A204.1 (cell line): ENCODE measurements around the gene RPS6KL1.

Experiments
- FAIRE-seq: peaks from 2 replicates; lab custom pipeline; 2012; peaks lifted over from hg19 to GRCh38; lab: Jason Lieb, UNC

Gene RPS6KL1

DNA sequence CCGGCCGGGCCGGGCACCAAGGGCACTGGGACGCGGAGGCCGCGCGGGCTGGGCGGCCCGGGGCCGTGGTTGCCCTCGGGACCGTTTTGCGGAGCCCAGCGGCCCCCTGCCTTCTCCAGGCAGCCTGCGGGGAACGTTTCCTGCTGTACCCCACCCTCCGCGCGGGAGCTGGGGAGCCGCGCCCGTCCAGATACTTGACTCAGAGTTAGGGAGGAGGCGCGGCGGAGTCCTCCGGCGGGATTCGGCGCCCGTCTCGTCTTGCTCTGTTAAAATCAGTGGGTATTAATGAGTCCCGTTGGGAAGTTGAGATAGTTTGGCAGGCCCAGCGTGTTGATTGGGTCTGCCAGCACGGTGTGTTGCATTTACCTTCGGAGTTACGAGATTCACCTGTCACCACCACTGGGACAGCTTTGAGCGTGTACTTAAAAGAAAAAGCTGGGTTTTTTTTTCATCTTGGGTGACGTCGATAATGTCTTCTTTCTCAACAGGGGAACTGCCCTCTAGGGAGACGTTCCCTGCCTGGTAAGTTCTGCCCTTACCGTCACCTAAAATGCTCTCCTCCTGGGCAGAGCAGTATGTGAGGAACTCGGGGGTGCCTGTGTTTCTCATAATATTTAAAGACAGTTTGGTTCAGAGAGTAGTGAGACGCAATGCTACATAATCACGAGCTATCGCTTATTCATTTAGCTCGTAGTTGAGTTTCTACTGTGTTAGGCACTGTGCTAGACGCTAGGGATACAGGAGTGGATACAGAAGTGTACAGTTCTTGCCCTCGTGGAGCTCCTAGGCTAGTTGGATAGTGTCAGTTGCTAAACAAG is 40.7 kb downstream of the RPS6KL1 start:
- no peak for FAIRE-seq

DNA sequence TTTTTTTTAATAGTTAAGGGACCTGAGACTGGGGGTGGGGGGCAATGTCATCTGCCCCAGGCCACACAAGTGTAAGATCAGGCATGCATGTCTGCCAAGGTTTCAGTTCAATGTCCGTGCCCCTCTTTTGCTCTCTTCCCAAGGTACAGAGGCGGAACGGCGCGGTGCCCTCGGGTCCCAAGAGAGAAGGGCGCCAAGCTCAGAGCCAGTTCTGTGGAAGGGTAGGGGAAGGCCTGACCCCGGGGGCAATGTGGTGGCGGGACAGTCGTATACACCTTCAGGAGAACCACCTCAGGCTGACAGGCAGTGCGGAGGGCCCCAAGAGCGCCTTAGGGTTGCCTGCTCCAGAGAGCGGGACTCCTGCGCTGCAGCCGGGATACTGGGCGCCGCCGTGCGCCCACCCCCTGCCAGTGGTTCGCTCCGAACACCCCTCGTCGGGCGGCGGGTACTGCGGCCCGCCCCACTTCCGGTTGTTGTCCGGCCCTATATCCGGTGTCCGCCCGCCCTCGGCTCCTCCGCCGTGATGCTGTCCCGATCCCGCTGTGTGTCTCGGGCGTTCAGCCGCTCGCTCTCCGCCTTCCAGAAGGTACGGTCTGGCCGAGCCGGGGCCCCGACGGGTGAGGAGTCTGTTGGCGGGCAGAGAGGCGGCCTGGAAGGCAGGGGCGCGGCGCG is 41.5 kb downstream of the RPS6KL1 start, which contains the start of gene DLST:
DLST (plus strand) TSS at position 486 of the 672 bp plus-strand sequence; CDS start at position 524, 38 bp downstream.
- FAIRE-seq = no peak

DNA sequence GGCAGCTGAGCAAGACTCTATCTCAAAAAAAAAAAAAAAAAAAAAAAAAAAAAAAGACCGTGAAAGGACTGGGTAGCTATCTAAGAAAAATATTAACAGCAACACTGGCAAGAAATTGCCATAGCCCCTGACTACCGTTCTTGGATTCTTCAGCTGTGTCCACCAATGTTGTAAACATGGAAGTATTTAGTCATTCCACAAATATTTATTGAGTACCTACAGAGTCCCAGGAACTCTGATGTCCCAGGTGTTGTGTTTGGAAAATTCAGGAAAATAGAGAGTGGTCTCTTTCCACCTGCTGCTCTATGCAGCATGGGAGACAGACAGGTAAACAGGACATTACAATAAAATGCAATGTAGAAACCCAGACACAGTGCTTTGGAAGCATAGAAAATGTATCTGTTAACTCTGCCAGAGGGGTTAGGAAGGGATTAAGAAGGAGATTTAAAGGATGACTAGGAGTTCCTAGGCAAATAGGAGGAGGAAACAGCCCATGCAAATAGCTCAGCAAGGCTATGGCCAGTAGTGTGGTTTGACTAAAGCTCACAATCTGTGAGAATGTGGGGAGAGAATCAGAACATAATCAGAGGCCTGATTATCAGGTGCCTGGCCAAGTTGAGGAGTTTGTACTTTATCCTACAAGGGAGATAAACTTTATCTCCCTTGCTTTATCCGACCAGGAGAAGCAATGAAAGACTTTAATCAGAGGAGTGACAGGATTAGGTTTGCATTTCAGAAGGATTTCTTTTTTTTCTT is 43.5 kb downstream of the RPS6KL1 start:
- no peak for FAIRE-seq

DNA sequence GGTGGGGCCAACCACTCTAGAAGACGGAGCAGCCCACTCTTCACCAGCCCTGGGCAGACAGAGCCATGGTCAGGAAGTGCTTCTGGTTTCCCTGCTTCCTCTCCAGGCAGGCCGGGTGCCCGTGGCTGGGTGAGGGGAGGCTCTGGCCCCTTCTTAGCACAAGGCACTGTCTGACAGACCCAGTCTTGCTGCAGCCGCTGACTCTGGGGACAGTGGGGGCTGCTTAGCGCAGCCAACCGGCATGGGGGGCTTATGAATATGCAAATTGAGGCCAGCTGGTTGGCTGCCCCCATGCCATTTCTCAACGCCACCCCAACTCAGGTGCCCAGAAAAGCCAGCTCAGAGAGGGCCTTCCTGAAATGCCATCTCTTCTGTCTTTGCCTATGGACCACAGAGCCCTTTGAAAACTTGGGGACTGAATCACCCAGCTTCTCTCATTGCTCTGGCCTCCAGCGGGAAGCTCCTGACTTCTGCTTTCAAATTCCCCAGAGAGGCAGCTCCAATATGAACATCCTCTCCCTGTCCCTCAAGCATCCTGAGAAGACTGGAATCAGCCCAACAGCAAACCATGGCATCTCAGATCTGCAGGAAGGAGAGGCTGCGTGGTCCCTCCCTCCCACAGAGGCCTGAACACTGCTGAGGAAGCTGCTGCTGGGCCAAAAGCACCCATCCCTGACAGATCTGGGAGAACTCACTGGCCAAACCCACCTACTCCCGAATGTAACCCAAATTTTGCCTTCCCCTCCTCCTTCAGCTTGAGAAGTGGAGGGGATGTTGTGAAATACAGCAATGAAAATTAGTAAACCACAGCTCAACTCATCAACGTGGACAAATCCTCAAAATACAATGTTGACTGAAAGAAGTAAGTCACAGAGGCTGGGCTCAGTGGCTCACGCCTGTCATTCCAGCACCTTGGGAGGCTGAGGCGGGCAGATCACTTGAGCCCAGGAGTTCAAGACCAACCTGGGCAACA is 46.8 kb downstream of the RPS6KL1 start, which contains the start of gene PROX2:
PROX2 (minus strand) TSS at position 205 of the 973 bp plus-strand sequence. CDS start 12,311 bp downstream, outside the sequence.
- no peak for FAIRE-seq

DNA sequence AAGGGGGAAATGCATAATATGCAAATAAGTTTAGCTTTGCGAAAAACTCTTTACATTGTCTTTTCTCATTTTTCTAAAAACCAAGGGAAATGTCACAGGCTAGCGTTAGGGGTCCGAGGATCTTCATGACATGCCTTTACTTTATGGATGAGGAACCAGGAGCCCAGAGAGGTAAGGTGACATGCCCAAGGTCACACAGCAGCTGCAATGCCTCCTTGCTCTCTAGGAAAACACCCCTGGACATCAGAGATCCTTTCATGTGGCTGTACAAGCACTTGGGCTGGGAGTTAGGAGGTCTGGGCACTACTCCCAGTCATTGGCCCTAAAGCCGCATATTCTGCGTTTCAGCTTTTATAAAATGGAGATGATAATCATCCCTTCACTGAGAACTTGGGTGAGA is 47.9 kb downstream of the RPS6KL1 start:
- no peak for FAIRE-seq

DNA sequence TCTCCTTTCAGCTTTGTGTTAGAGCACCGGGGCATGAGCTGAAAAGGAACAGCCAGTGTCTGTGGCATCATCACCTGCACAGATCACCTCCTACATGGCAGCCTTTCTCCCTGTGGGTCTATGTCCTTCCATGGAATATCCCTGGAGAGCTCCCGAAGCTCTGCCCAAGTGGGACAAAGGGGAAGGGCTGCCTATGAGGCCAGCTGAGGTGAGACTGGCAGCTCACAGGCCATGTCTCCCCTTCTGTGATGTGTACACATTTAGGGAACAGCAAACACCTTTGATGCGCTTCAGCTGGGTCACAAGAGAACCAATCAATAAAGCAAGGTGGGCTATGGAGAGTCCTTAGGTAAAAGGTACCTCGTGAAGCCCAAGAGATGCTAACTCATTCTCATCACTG is 51.2 kb downstream of the RPS6KL1 start:
- FAIRE-seq = no peak

DNA sequence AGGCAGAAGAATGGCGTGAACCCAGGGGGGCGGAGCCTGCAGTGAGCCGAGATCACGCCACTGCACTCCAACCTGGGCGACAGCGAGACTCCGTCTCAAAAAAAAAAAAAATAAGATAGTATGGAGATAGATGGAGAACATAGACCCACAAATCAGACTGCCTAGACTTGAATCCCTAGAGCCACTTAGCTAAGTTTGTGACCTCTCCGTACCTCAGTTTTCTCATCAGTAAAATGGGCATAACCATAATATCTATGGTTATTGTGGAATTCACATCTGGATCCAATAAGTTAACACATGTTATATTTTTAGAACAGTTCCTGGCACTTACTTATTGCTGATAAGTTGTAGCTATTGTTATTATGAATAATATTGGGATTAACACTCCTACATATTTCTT is 54.3 kb downstream of the RPS6KL1 start:
- FAIRE-seq = no peak

DNA sequence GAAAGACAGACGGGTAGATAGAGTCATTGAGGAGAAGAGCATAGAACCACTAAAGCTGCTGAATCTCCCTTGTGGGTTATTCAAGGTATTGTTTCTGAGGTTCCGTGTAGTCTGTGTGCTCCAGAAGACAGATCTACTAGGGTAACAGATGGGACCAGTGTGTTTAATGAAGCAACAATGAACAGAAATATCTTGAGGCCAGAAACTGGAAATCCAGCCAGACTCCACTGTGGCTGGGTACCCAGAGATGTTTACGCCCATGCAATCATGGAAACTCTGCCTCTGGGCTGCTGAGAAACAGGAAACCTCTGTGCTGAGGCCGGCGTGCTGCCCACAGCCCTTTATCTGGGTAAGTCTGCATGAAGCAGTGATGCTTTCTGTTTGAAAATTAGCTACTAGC is 55.4 kb downstream of the RPS6KL1 start:
- FAIRE-seq = no peak

DNA sequence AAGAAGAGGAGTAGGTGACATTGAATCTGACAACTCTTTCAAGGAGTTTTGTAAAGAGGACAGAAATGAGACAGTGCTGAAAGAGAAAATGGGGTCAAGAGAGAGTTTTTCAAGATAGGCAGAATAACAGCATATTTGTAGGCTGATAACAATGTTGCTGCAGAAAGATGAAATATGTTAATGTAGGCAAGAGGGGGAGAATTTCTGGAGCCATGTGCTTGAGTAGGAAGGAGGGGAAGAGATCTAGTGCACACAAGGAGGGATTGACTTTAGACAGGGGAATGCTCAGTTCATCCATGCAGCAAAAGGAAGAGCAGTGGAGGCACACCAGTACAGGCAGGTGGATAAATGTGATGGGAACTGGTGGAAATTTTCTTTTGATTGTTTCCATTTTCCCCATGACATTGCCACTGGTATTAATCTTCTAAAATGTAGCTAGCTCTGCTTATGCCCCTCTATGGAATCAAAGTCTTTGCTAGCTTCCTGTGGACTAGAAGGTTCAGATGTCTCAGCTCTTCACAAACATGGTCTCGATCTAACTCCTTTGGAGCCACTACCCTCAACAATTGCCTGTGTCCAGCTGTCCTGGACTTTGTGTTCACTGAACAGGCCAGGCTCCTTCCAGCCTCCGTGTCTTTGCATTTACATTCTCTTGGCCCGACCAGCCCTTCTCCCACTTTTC is 56.2 kb downstream of the RPS6KL1 start:
- FAIRE-seq = no peak

DNA sequence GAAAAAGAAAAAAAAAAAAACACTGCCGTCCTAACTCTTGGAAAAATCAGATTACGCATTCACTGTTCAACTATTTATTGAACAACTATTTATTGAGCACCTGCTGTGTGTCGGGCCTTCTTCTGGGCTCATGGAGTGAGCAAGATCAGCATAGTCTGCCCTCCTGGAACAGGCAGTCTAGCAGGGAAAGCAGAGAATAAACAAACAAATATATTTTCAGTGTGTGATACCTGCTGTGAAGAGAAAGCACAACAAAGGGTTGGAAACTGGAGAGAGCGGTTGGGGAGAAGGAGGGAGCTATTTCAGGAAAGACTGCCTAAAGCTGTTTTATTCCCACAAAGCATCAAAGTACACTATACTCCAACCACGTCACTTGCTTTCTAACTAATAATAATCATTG is 57.9 kb downstream of the RPS6KL1 start:
- FAIRE-seq = no peak

DNA sequence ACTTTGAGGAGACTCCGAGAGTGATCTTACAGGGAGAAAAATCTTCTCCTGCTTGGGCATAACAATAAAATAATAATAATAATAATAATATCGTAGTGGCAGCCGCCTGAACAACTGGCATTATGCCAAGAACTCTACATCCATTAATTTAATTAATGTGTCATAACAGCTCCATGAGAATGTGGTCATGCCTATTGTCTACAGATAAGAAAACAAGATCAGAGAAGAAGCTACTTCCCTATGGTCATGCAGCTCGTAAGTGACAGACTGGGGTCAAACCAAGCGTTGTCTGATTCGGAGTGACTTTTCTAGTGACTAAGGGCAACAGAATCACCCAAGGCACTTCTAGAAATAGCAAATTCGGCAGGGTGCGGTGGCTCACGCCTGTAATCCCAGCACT is 58.9 kb downstream of the RPS6KL1 start:
- no peak for FAIRE-seq

DNA sequence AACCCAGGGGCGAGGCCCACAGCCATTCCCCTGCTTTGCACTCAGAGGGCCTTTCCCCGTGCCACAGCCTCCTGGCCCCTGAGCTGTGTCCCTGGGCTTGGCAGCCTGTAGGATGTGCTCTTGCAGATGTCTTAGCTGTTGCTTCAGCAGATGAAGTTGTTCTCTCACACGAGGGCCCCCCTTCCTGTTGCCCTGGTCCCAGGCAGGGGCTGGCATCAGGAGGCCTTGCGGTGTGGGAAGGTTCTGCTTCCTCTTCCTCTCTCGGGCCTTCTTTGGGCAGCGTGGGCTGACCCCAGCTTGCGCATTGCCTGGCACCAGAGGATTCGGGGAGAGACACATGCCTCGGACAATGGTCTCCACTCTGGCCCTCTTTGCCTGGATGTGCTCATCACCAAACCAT is 59.8 kb downstream of the RPS6KL1 start:
- no peak for FAIRE-seq

DNA sequence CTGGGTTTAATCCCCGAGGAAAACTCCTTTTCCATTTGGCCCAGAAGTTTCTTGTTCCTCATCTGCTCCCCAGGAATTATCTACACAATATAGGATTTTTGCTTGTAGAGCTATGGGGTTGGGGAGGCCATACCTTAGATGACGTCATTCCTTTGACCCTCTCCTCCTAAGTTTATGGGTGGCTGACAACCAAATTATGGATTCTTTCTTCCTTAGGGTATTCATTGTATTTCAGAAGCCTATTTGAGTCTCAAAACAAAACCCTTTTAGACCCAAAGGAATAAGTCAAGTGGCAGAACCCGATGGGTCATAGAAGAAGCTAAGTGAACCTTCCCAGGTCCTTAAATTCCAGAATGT is 61.3 kb downstream of the RPS6KL1 start:
- no peak for FAIRE-seq

DNA sequence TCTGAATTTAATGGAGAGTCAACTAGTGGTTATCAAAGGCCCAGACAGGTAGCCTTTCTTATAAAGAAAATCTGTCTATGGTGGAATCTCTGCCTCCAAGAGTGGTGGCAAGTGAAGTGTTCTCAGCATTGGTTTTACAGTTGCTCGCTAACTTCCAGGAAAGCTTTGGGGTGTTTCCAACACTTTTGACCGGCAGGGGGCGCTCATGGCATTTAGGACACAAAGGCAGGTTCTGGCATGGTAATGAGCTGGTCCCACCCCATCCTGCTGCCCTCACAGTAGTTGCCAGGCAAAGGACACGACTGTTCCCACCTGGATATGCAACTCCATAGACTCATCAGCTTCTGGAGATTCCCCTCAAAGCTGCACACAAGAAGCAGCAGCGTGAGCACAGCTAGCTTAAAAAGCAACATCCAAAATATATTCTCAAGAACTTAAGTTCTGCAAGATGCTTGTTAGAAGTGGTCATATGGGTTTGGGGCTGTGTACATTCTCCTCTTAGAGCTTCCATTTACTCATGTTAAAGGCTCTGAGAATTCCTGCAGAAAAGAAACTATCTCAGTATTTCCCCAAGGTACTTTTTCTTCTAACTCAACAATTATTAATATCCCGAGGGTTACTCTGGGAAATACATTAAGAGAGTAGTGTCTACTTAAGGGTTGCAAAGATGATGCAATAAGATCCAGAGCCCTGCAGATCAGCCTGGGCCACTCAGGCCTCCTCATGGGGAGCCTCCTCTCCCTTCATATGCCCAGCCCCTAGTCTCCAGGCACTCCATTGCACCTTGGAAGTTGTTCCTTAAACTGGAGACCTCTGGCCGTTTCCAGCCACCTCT is 61.9 kb downstream of the RPS6KL1 start:
- peak; percentile 82 for FAIRE-seq

DNA sequence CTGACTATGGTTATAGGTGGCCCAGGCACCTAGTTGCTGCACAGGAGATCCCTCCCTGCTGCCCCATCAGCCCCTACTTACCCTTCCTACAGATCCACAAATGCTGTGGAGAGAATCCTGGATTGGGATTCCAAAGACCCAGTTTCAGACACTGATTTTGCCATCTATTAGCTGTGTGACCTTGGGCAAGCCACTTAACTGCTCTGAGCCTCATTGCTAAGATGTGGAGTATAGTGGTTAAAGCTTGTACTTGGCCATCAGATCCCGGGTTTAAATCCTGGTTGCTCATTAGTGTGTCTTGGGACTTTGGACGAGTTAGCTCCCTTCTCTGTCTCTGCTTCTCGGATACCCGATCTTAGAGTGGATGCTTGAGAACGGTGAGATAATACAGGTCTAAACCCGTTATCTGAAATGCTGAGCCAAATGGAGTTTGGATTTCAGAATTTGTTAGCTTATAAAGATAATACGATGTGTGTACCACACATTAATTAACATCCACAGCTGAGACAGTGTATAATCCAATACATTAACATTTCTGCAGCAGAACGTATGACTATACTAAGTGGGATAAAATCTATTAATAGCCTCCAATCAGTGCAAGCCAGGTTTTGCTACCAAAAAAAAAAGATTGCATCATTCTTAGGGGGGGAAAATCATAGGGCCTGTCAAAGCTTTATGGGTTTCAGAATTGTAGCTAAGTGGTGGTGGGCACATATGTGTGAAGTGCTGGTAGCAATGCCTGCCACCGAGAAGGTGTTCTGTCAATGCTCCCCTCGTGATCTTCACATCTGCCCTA is 63.1 kb downstream of the RPS6KL1 start:
- FAIRE-seq = no peak

DNA sequence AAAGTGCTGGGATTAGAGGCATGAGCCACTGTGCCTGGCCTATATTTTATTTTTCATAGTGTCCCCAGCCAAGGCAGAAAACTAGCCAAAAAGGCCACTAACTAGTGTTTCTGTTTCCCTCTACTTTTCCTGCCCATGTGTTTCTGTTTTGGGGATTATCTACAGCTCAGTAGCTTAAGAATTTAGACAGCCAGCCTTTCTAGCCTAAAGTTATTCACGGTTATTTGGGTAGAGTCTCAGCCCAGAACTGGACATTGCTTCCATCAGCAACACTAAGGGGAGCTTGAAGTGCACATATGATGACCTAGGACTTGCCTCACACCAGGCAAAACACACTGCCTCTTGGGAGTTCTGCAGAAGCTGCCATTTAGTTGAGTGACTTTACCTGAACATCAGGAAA is 65.0 kb downstream of the RPS6KL1 start:
- no peak for FAIRE-seq

DNA sequence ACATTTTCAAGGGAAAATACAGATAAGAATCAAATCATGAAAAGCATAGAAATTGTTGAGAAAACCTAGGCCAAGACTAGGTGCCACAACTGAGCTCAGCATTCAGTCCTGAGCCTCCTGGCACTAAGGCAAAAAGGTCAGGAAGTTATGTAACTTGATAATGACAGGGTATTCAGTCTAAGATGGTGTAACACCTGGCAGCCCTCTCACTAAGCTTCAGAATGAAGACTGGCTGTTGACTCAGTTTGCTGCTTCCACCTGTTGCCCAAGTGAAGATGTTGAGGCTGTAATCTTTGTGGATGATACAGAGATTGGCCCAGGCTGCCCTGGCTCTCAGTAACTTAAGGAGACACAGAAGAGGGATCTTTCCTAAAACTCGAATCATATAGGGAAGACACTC is 66.7 kb downstream of the RPS6KL1 start:
- no peak for FAIRE-seq

DNA sequence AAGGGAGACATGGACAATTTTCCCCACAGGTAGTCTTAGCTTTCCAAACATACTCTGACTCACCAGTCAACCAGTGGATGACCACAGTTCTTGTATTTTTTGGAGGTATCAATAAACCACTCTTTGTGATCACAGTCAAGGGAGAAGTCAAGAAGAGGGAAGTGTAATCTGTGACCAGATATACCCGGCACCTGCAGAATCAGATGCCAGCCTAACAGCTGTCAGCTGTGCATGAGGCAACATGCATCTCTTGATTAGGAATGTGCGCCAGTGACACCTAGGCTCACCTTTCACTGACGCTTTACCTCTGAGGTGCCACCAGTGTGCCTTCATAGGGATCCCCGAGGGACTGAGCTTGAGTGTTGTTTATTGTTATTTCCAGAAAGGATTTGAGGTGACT is 67.1 kb downstream of the RPS6KL1 start:
- no peak for FAIRE-seq

DNA sequence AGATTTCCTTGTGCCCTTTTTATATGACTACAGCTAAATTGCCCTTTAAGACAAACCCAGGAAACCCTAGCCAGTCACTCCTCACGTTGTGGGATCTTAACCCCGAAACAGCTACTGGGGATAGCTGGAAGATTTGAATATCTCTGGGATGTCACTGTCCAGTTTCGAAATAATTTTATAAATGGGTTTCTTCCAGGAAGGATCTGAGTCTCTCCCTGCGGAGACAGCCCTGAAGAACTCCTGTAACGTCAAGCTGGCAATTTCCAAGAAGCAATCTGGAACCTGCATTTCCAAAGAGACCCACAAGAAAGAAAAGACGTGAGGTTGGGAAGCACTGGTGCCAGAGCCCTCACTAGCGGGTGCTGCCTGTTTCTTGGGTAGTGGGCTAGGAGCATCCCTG is 68.0 kb downstream of the RPS6KL1 start:
- FAIRE-seq = no peak
